NCI-H526 (cell line): ENCODE data around the gene UNC93B1.

Experiments
- DNase-seq, 2 experiments: peaks; one replicate each; lab custom pipeline; 2025; lab: John Stamatoyannopoulos, UW

Gene UNC93B1, protein sequence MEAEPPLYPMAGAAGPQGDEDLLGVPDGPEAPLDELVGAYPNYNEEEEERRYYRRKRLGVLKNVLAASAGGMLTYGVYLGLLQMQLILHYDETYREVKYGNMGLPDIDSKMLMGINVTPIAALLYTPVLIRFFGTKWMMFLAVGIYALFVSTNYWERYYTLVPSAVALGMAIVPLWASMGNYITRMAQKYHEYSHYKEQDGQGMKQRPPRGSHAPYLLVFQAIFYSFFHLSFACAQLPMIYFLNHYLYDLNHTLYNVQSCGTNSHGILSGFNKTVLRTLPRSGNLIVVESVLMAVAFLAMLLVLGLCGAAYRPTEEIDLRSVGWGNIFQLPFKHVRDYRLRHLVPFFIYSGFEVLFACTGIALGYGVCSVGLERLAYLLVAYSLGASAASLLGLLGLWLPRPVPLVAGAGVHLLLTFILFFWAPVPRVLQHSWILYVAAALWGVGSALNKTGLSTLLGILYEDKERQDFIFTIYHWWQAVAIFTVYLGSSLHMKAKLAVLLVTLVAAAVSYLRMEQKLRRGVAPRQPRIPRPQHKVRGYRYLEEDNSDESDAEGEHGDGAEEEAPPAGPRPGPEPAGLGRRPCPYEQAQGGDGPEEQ

DNA sequence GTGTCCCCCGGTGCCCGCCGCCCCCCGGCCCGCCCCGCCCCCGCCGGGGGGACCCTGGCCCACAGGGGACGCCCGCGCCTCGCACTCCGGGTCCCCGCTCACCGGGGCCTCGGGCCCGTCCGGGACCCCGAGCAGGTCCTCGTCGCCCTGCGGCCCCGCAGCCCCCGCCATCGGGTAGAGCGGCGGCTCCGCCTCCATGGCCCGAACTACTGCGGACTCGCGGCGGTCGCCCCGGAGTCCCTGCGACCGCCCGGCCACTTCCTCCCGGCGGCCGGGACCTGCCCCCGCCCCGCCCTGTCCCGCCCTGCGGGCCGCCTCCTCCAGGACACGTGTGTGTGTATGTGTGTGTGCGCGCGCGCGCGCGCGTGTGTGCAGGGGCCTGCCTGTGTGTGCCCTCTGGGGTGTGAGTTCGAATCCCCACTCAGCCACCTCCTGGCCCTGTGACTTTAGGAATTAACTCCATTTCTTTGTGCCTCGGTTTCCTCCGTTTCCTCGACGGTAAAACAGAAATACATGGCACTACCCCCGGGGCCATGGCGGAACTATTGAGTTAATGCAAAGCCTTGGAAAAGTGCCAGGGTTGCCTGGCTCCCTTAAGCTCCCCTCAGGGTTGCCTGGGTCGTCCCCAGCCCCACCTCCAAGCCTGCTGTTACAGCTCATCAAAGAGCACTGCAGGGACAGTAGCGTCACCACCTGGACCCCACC lies at the start of gene UNC93B1:
Gene UNC93B1, minus strand, starts transcription at position 252 of the 705 bp plus-strand sequence. Its CDS starts 54 bp downstream, at position 198.
- DNase-seq: peak; percentile 57 to 92

DNA sequence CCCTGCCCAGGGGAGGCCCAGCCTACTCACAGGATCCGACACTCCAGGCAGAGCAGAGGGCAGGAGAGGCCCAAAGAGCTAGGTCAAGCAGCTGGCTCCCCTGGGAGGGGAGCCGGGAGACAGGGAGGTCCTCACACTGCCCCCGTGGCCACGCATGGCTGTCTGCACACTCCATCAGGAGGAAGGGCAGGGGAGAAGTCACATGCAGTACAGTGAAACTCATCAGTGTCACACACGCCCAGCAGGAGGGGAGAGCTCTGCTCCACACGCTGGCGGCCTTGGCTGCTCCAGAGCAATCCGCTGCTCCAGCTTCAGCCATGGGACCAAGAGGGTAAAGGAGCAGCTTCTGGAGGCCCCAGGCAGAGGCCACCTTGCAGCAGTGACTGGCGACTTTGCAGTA lies 49.2 kb upstream of the UNC93B1 start:
- no peak for DNase-seq

DNA sequence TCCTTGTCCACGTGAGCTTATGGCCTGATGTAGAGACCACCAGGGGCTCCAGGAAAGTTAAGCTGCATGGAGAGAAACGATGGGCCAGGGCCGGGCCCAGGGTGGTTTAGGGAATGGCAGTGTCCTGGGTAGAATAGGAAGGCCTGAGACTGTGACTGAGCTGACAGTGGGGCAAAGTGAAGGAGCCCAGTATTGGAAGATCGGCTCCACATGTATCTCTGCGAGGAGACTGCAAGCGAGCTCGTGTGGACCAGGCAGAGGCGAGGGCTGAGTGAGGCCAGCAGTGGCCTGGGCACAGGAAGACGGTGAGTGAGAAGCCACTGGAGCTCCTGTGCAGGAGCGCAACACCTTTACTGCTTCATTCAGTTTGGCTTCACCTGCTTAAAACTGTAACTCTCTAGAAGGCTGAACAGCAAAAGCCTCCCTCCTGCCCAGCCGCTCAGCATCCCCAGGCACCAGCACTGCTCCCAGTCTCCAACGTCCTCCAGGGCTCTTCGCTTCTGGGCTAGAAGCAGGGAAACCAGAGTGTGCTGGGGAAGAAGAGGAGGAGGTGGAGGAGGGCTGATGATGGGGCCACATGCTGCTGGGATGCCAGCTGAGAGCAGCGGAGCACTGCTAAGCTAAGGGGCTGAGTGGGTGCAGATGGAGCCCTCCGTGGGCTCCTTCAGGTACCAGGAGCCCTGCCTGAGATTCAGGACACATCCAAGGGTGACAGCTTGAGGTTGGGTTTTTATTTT lies 48.4 kb upstream of the UNC93B1 start:
- DNase-seq: no peak

DNA sequence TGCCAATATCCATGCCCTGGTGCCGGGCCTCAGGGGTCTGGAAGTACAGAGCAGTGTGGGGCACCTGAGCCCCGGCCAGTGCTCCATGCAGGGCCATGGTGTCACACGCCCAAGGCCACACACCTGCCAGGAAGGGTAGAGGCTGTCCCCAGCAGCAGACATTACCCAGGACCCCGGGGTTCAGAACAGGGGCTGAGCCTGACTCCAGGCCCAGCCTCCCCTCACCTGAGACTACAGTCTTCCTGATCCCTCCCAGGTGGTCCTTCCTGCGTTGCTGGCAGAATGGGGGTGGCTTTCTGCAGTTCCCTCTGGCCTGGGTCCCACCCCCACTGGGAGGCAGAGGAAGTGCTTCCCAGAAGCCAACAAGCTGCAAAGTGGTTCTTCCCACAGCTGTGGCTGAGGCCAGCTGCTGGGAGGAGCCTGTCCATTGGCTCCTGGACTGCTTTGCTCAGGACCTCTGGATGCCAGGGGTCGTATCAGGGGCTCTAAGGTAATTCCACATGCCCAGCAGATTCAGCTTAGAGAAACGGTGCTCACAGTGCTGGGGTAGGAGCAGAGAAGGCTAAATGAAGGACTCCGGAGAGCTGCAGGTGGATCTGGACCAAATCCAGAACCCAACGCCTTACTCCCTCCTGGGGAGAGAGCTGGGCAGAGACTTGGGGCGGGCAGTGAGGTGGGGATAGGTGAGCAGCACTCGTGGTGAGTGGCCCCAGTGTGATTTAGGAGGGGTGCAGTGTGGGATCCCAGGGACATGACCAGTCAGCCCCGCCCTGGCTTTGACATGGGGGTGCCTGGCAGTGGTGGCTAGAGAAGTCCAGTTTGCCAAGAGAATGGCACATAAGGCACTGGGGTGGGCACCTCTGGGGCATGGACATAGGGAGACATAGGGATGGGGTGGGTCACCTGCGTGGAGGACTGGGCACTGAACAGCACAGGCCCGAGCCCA lies 47.6 kb upstream of the UNC93B1 start:
- no peak for DNase-seq

DNA sequence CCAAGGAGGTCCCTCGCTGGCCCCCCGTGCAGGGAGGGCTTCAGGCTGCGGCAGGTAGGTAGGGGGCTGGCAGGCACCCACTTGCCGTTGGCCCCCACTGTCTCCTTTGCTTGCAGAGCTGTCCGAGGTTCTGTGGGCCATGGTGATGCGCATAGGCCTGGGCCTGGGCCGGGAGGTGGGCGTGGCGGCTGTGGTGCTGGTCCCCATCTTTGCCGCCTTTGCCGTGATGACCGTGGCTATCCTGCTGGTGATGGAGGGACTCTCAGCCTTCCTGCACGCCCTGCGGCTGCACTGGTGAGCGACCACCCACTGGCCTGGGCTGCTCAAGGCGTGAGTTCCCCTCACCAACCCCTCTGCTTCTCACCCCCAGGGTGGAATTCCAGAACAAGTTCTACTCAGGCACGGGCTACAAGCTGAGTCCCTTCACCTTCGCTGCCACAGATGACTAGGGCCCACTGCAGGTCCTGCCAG lies 46.5 kb upstream of the UNC93B1 start:
- no peak for DNase-seq

DNA sequence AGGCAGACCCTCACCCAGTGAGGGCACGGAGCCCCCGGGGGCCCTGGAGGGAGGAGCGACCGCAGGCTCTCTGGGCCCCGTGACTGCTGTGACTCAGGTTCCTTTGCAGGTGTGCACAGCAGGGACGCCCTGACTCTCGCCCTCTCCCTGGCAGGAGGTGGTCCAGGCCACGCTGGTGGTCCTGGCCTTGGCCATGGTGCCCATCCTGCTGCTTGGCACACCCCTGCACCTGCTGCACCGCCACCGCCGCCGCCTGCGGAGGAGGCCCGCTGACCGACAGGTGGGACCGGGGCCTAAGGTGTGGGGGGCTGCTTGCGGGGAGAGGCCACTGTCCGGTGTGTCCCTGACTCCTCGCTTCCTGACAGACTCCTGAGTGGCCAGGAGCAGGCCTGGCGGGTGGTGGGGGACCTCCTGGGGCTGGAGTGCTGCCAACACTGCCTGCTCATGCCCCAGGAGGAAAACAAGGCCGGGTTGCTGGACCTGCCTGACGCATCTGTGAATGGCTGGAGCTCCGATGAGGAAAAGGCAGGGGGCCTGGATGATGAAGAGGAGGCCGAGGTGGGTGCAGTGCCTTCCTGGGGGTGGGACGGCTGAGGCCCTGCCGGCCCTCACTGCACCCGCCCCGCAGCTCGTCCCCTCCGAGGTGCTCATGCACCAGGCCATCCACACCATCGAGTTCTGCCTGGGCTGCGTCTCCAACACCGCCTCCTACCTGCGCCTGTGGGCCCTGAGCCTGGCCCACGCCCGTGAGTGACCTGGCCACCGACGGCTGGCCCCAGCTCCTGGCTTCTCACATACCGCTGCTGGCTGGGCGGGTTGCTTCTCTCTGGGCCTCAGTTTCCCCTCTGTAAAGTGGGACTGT lies 45.8 kb upstream of the UNC93B1 start:
- no peak for DNase-seq

DNA sequence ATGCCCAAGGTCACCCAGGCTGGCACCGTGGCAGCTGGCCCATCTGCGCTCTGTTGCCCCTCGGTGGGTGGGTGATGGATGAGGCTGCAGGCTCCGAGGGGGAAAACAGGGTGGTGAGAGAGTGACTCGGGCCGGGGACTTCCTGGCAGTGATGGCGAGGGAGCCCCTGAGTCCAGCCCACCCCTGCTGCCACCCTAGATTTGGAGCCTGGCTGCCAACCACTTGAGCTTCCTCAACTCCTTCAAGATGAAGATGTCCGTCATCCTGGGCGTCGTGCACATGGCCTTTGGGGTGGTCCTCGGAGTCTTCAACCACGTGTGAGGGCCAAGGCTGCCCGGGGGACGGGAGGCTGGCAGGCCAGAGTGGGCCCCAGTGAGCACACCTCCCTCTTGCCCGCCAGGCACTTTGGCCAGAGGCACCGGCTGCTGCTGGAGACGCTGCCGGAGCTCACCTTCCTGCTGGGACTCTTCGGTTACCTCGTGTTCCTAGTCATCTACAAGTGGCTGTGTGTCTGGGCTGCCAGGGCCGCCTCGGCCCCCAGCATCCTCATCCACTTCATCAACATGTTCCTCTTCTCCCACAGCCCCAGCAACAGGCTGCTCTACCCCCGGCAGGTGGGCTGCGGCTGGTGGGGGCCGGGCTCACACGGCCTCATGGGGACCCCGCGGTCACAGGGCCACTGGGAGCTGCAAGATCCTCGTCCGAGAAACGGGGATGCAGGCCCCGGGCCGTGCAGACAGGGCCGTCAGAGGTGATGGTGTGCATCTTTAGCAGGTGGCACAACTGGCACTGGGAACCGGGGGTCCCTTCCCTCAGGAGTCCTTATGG lies 45.0 kb upstream of the UNC93B1 start:
- no peak for DNase-seq

DNA sequence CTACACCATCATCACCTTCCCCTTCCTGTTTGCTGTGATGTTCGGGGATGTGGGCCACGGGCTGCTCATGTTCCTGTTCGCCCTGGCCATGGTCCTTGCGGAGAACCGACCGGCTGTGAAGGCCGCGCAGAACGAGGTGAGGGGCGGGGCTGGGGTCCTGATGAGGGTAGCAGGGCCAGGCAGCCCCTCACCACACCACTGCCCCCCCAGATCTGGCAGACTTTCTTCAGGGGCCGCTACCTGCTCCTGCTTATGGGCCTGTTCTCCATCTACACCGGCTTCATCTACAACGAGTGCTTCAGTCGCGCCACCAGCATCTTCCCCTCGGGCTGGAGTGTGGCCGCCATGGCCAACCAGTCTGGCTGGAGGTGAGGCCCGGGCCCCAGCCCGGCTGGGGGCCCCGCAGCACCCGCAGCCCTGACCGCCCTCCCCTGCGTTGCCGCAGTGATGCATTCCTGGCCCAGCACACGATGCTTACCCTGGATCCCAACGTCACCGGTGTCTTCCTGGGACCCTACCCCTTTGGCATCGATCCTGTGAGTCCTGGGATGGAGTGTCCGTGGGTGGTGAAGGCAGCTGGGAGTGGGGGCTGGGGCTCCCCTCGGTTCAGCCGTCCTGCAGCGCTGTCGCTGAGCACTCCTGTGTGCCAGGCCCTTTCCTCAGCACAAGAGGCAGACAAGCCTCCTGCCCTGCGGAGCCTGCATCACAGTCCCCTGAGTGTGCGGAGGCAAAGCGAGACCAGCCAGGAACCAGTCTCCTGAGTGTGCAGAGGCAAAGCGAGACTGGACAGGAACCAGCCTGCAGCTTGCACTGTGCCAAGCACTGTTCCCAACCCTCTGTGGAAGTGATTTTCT lies 43.8 kb upstream of the UNC93B1 start:
- no peak for DNase-seq

DNA sequence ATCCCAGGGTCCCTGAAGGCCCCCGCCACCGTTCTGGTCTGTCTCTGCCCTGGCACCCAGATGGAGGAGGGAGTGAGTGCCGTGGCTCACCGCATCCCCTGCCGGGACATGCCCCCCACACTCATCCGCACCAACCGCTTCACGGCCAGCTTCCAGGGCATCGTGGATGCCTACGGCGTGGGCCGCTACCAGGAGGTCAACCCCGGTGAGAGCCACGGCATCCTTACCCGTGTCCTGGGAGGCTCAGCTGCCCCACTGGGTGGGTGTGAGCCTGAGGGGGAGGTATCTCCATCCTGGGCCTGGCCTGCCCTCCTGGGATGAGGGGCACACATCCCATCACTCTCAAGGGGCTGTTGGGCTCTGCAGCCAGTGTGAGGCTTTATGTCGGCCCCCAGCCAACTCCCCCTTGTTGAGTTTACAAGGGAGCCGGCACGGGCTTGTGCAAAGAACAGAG lies 41.0 kb upstream of the UNC93B1 start:
- no peak for DNase-seq

DNA sequence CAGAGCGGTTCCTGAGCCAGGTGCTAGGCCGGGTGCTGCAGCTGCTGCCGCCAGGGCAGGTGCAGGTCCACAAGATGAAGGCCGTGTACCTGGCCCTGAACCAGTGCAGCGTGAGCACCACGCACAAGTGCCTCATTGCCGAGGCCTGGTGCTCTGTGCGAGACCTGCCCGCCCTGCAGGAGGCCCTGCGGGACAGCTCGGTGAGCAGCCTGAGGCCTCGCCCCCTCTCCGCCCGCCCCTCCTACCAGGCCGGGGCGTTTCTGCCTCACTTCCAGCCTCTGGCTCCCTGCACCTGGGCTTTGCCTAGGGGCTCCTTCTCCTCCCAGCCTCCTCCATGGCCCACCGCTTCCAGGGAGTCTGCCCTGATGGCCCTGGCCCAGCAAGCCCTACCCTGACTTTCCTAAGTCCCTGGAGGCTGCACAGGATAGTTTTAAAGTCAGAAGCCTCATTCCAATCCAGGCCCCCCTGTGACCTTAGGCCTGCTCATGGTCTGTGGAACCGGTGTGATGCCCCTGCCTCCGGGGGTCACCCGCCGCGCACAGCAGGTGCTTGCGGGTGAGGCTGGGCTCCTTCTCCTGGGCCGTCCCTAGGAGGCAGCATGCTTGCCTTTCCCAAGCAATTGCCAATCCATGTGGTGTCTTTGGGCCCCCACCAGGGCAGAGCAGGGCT lies 40.4 kb upstream of the UNC93B1 start:
- DNase-seq: peak in 1 of 2 experiments; percentile 36

DNA sequence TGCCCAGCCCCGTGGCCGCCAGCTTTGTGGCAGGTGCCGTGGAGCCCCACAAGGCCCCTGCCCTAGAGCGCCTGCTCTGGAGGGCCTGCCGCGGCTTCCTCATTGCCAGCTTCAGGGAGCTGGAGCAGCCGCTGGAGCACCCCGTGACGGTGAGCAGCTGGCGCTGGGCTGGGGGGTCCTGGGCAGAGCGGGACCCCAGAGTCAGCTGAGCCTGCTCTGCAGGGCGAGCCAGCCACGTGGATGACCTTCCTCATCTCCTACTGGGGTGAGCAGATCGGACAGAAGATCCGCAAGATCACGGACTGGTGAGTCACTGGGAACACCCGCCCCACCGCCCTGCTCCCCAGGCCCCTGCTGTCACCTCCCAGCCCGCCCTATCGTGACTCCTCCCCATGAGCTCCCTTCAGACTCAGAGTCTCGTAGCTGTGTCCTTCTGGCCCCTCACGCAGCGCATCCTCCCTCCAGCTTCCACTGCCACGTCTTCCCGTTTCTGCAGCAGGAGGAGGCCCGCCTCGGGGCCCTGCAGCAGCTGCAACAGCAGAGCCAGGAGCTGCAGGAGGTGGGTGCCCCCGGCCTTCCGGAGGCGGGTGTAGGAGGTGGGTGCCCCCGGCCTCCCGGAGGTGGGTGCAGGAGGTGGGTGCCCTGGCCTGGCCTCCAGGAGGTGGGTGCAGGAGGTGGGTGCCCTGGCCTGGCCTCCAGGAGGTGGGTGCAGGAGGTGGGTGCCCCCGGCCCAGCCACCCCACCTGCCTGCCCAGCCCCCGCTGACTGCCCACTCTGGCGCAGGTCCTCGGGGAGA lies 39.6 kb upstream of the UNC93B1 start:
- no peak for DNase-seq

DNA sequence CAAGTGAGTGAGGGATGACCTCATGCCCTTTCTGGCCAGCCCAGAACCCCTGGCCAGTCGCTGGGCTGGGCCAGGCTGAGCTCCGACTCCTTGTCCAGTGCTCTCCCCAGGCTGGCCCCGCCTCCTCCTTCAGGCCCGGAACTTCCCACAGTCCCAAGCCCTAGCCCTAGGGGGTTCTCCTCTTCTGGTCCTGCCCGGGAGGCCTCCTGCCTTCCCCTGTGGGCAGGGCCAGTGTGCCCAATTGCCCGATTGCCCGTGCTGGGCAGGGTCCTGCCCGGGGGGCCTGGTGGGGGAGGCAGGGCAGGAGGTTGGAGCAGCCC lies 39.1 kb upstream of the UNC93B1 start:
- DNase-seq: no peak

DNA sequence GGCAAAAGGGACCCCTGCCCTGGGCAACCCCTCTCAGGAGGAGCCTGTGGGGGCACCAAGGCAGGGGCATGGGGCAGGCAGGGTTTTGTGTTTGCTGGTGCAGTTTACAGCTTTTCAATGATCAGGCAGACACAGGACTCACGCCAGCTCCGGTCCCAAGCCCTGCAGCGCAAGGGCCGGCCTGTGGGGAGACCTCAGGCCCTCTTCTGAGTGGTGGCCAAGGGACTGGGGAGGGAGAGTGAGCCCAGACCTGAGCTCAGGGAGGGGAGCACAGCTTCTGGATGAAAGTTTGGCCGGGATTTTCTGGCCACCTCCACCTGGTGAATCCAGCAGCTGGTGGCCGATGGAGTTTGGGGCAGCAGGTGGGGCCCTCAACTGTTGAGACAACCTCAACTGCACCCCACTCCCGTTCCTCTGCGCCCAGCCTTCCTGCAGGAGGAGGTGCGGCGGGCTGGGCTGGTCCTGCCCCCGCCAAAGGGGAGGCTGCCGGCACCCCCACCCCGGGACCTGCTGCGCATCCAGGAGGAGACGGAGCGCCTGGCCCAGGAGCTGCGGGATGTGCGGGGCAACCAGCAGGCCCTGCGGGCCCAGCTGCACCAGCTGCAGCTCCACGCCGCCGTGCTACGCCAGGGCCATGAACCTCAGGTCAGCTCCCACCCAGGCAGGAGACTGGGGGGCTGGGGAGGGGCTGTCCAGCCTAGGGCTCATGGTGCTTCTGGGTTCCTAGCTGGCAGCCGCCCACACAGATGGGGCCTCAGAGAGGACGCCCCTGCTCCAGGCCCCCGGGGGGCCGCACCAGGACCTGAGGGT lies 38.5 kb upstream of the UNC93B1 start:
- DNase-seq: no peak

DNA sequence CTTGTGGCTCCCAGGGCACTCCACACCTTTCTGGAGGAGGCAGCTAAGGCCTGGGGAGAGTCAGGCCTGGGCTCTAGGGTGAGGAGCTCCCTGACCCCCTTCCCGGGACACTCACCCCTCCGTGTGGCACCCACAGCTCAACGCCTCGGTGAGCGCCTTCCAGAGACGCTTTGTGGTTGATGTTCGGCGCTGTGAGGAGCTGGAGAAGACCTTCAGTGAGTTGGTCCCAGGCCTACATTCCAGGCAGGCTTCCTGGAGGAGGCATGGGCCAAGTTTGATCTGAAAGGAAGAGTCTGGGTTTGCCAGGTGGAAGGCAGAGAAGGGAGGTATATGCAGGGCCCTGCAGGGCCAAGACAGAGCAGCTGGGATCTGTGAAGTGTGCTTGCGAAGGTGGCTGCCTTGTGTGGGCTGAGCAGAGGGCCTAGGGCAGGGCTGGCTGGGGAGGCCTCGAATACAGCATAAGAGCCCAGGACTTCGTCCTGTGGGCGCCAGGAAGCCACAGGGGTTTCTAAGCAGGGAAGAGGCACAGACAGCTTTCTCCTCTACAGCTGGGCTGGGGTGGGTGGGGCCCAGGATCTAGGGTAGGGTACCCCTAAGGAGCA lies 37.8 kb upstream of the UNC93B1 start:
- DNase-seq: no peak

DNA sequence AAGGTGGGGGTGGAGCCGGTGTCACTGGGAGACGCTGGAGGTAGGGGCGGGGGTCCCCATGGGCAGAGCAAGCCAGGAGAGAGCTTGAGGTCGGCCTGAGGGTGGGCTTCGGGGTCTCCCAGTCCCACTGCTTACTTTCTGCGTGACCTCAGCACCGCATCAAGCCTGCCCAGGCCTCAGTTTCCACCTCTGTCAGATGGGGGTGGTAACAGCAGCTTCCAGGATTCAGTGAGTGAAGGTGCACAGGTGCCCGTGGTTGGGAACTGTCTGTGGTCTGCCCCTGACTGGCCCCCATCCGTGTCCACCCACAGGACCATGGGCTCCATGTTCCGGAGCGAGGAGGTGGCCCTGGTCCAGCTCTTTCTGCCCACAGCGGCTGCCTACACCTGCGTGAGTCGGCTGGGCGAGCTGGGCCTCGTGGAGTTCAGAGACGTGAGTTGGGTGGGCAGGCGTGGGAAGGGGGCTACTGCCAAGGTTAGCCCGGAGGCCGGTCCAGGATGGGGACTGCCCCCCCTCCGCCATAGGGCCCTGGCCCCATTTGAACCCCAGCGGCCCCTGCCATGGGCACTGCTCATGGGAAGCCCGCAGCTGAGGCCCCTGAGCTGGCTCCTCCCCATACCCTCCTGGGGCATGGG lies 37.2 kb upstream of the UNC93B1 start:
- DNase-seq: no peak
